Natural killer cell (primary cell): Measurements from ENCODE around the gene LCNL1. TPM values are rescaled to one million over a fixed set of nuclear protein-coding genes. Genes with fewer than 3 reads are reported as not detected.
A peak's percentile ranks its signal among the peaks of the same experiment; 100 is the strongest.

Experiments
- ATAC-seq, 3 donors: fragments of 150-1000 bp in 2 of 3; fragments of 200-7000 bp in 1 of 3; cut with Tn5 transposase; 1 replicate in 1 of 3; 2 replicates in 2 of 3; pipeline ENCODE4 v1.10.0; 2021; ENCODE audit warnings: mild to moderate bottlenecking in 2 of 3, moderate library complexity in 2 of 3
- DNase-seq, 2 donors: peaks; one replicate each; pipeline versions ENCODE4 v3.0.0 to v3.0.0-alpha.2; 2013 to 2021; ENCODE audit warnings: mixed read lengths in 1 of 2
- H3K27ac ChIP-seq: one replicate; pipeline ENCODE4 v1.5.1; 2013; ENCODE audit warnings: mild to moderate bottlenecking, low read length
- H3K27me3 ChIP-seq: one replicate; pipeline ENCODE4 v1.6.1; 2013; ENCODE audit warnings: low read length; ENCODE audit not compliant: control insufficient read depth, insufficient read depth
- H3K36me3 ChIP-seq: one replicate; pipeline ENCODE4 v1.6.1; 2013; ENCODE audit warnings: low read length; ENCODE audit not compliant: control insufficient read depth, insufficient read depth
- H3K4me1 ChIP-seq: one replicate; pipeline ENCODE4 v1.6.1; 2013; ENCODE audit warnings: low read length; ENCODE audit not compliant: control insufficient read depth, insufficient read depth
- H3K4me3 ChIP-seq: one replicate; pipeline ENCODE4 v1.5.1; 2013; ENCODE audit warnings: low read length
- H3K9me3 ChIP-seq: one replicate; pipeline ENCODE4 v1.6.1; 2013; ENCODE audit warnings: low read length; ENCODE audit not compliant: control insufficient read depth, insufficient read depth
- H3K27ac Mint-ChIP-seq, 2 donors: one replicate each; pipeline ENCODE4 v1.8.0; 2022; ENCODE audit warnings: mild to moderate bottlenecking in 2 of 2, mixed read lengths in 2 of 2, moderate library complexity in 1 of 2
- H3K27me3 Mint-ChIP-seq, 2 donors: one replicate each; pipeline ENCODE4 v1.8.0; 2022; ENCODE audit warnings: low read depth in 2 of 2, mixed read lengths in 2 of 2
- H3K36me3 Mint-ChIP-seq: one replicate; pipeline ENCODE4 v1.8.0; 2022; ENCODE audit warnings: mixed read lengths
- H3K4me1 Mint-ChIP-seq, 2 donors: one replicate each; pipeline ENCODE4 v1.8.0; 2022; ENCODE audit warnings: mixed read lengths in 2 of 2
- H3K4me3 Mint-ChIP-seq: one replicate; pipeline ENCODE4 v1.8.0; 2022; ENCODE audit warnings: mild to moderate bottlenecking, moderate library complexity, mixed read lengths
- H3K9me3 Mint-ChIP-seq, 2 donors: one replicate each; pipeline ENCODE4 v1.8.0; 2022; ENCODE audit warnings: mixed read lengths in 2 of 2
- CTCF ChIP-seq: fragments of 200-600 bp; IDR thresholded peaks from one replicate; pipeline ENCODE4 v1.8.0; 2022; ENCODE audit warnings: antibody characterized with exemption
- WGBS: methylation state at CpG from one replicate; pipeline ENCODE4 v1.1.7; 2013; ENCODE audit warnings: missing lambda C conversion rate; ENCODE audit not compliant: insufficient coverage; 5-methylcytosine and 5-hydroxymethylcytosine counted together
- intact Hi-C: fragments of 100-400 bp; cut with micrococcal nuclease; formaldehyde crosslinking; loops from one replicate; pipeline ENCODE4 v1.14.2; 2022
- total RNA-seq, 4 donors: library from RNA; stranded (reverse); fragments of 120-200 nt in 1 of 4; gene quantifications; one replicate each; pipeline versions ENCODE4 v1.2.3 to v1.2.4, GENCODE V29; 2013 to 2022

The LCNL1 gene
- total RNA-seq, 3 donors from 2014 or later (not counting 1 experiment from before 2014, with no cell fraction given) = 4.9 to 8.4 (median 8.2) TPM

GRCh38 chr9:136977223-136977622 is 5.6 kb upstream of the LCNL1 start, which contains the start of gene PTGDS:
PTGDS (plus strand) TSS chr9:136977504; CDS start chr9:136977579, 75 bp downstream.
- TF ChIP-seq CTCF = no peak
- 83% methylated on average over 10 of the region's 10 CpGs for WGBS
- Mint-ChIP-seq H3K36me3 (no peaks in the 10 kb centered on the region), H3K9me3 (no peaks in the 10 kb centered on the region), H3K27ac (peak within 1 kb of the TSS; percentile 78 to 80), H3K27me3 (no peaks in the 10 kb centered on the region), H3K4me3 (peak within 1 kb of the TSS; percentile 83), H3K4me1 (peaks cover 6 to 39% of the 10 kb centered on the region in 2 donors)
- H3K27ac ChIP-seq = peak within 1 kb of the TSS; percentile 48
- no peaks in the 10 kb centered on the region for H3K27me3 ChIP-seq
- no peaks in the 10 kb centered on the region for H3K36me3 ChIP-seq
- no peaks in the 10 kb centered on the region for H3K9me3 ChIP-seq
- H3K4me1 ChIP-seq = peaks cover 59% of the 10 kb centered on the region
- DNase-seq (no peak), ATAC-seq (no peak)
- H3K4me3 ChIP-seq = peak within 1 kb of the TSS; percentile 44
- intact Hi-C loops = no loop called here

GRCh38 chr9:136977649-136978072 is 5.1 kb upstream of the LCNL1 start:
- no peaks in the 10 kb centered on the region for H3K9me3 ChIP-seq
- Mint-ChIP-seq H3K36me3 (no peaks in the 10 kb centered on the region), H3K4me3 (peak overlapping the region; percentile 76), H3K27ac (peak overlapping the region in 1 of 2 donors; percentile 78), H3K4me1 (peaks cover 6 to 39% of the 10 kb centered on the region in 2 donors), H3K9me3 (no peaks in the 10 kb centered on the region), H3K27me3 (no peaks in the 10 kb centered on the region)
- H3K27me3 ChIP-seq = no peaks in the 10 kb centered on the region
- no peak for DNase-seq
- no peak for TF ChIP-seq CTCF
- intact Hi-C loops = loop anchor here (1.0 kb wide), 1 partner anchor 15 kb away; the partner anchor contains the start of gene PAXX
- H3K4me3 ChIP-seq = peak overlapping the region; percentile 44
- 50% methylated on average over 33 of the region's 33 CpGs for WGBS
- peak overlapping the region; percentile 30 for H3K27ac ChIP-seq
- no peak for ATAC-seq
- peaks cover 59% of the 10 kb centered on the region for H3K4me1 ChIP-seq
- no peaks in the 10 kb centered on the region for H3K36me3 ChIP-seq

GRCh38 chr9:136978073-136978864 is 4.5 kb upstream of the LCNL1 start:
- Mint-ChIP-seq H3K27me3 (no peaks in the 10 kb centered on the region), H3K9me3 (no peaks in the 10 kb centered on the region), H3K36me3 (no peaks in the 10 kb centered on the region), H3K27ac (peak overlapping the region in 1 of 2 donors; percentile 78), H3K4me3 (peak overlapping the region; percentile 78), H3K4me1 (peaks cover 6 to 39% of the 10 kb centered on the region in 2 donors)
- ATAC-seq = peak; percentile 80 to 88 (median 84)
- no peak for TF ChIP-seq CTCF
- Histone ChIP-seq H3K27ac (peak overlapping the region; percentile 30), H3K4me1 (peaks cover 54% of the 10 kb centered on the region), H3K36me3 (no peaks in the 10 kb centered on the region), H3K27me3 (no peaks in the 10 kb centered on the region), H3K4me3 (peak overlapping the region; percentile 44), H3K9me3 (no peaks in the 10 kb centered on the region)
- WGBS = 4% methylated on average over 74 of the region's 78 CpGs
- peak; percentile 82 to 88 for DNase-seq
- intact Hi-C loops = loop anchor here (1.0 kb wide), 1 partner anchor 14 kb away; the partner anchor contains the start of gene PAXX
